OCI-LY7 (cell line): Measurements from ENCODE around the gene TMEM151B. TPM values are rescaled to one million over a fixed set of nuclear protein-coding genes. Genes with fewer than 3 reads are reported as not detected.

Source experiments
- BruUV-seq: library from RNA; stranded (reverse); fragments of 400-500 nt; replicated peaks from 2 replicates; lab custom pipeline; 2021; lab: Mats Ljungman, UMichigan
- CTCF ChIA-PET: fragments of 300-600 bp; sonication (Branson Sonifier 250); formaldehyde crosslinking; loops from one replicate; lab custom pipeline; 2022; ENCODE audit warnings: antibody characterized with exemption; ENCODE audit not compliant: unreplicated experiment; lab: Charles Lee
- POLR2A ChIA-PET: fragments of 300-600 bp; sonication (Branson Sonifier 250); formaldehyde crosslinking; loops from one replicate; lab custom pipeline; 2022; ENCODE audit warnings: antibody characterized with exemption; lab: Charles Lee
- DNase-seq: peaks from one replicate; pipeline ENCODE4 v3.0.0-alpha.2; 2015; ENCODE audit warnings: low spot score
- H2AFZ ChIP-seq: fragments of 200-600 bp; sonication (generic), shearing (Covaris generic); 2 replicates; pipeline ENCODE4 v1.6.1; 2014; ENCODE audit warnings: mild to moderate bottlenecking, antibody characterized with exemption, low read length, moderate library complexity
- H3K27ac ChIP-seq: fragments of 200-600 bp; sonication (generic); 2 replicates; pipeline ENCODE4 v1.5.1; 2014; ENCODE audit warnings: mixed run types, low read depth, mild to moderate bottlenecking, moderate library complexity, low read length, inconsistent platforms; ENCODE audit not compliant: poor library complexity, severe bottlenecking
- H3K36me3 ChIP-seq: fragments of 200-600 bp; sonication (generic); 2 replicates; pipeline ENCODE4 v1.6.1; 2014; ENCODE audit warnings: mild to moderate bottlenecking, antibody characterized with exemption, low read length, moderate library complexity, mixed read lengths; ENCODE audit not compliant: insufficient read depth
- H3K4me1 ChIP-seq: fragments of 200-600 bp; sonication (generic); 2 replicates; pipeline ENCODE4 v1.5.1; 2014; ENCODE audit warnings: mild to moderate bottlenecking, low read length; ENCODE audit not compliant: insufficient read depth, poor library complexity, severe bottlenecking
- H3K4me2 ChIP-seq: fragments of 200-600 bp; sonication (generic); 2 replicates; pipeline ENCODE4 v1.6.1; 2014; ENCODE audit warnings: mild to moderate bottlenecking, low read length
- H3K4me3 ChIP-seq: fragments of 200-600 bp; sonication (generic); 2 replicates; pipeline ENCODE4 v1.5.1; 2014; ENCODE audit warnings: mild to moderate bottlenecking, low read depth, low read length; ENCODE audit not compliant: poor library complexity, severe bottlenecking
- H3K79me2 ChIP-seq: fragments of 200-600 bp; sonication (generic); 2 replicates; pipeline ENCODE4 v1.6.1; 2016; ENCODE audit warnings: low read depth, mild to moderate bottlenecking, low read length, moderate library complexity, mixed read lengths; ENCODE audit not compliant: insufficient read depth
- H3K9me2 ChIP-seq: fragments of 200-600 bp; sonication (generic); 2 replicates; pipeline ENCODE4 v1.6.1; 2016; ENCODE audit warnings: mild to moderate bottlenecking, low read length, mixed read lengths; ENCODE audit not compliant: insufficient read depth
- H3K9me3 ChIP-seq: fragments of 200-600 bp; sonication (generic); 2 replicates; pipeline ENCODE4 v1.6.1; 2014; ENCODE audit warnings: mild to moderate bottlenecking, mixed run types, low read length, mixed read lengths
- H4K20me1 ChIP-seq: fragments of 200-600 bp; sonication (generic); 2 replicates; pipeline ENCODE4 v1.6.1; 2014; ENCODE audit warnings: mild to moderate bottlenecking, antibody characterized with exemption, low read length, moderate library complexity, mixed read lengths; ENCODE audit not compliant: insufficient read depth
- CTCF ChIP-seq: fragments of 200-600 bp; sonication (generic); conservative IDR thresholded peaks from 2 replicates; pipeline ENCODE4 v1.5.1; 2014; ENCODE audit warnings: mild to moderate bottlenecking, antibody characterized with exemption, low read length, moderate library complexity, mixed read lengths
- EZH2phosphoT487 ChIP-seq: fragments of 200-600 bp; sonication (generic); IDR thresholded peaks from 2 replicates; pipeline ENCODE4 v1.6.1; 2018; ENCODE audit warnings: low read depth, borderline replicate concordance, mild to moderate bottlenecking, mixed run types, antibody characterized with exemption, low read length, moderate library complexity, mixed read lengths
- intact Hi-C: fragments of 100-400 bp; cut with micrococcal nuclease; formaldehyde crosslinking; loops from one replicate; pipeline ENCODE4 v1.10.0; 2022; ENCODE audit not compliant: unreplicated experiment
- total RNA-seq, 2 experiments: library from RNA; depleted of rRNA in 1 of 2; stranded (reverse); fragments of >200 nt in 1 of 2; shearing (Covaris generic) in 1 of 2; gene quantifications; 2 replicates each; pipeline ENCODE4 v1.2.3, GENCODE V29; 2014 to 2022

TMEM151B gene
- total RNA-seq, 2 experiments from 2014 or later, result 0.15 TPM; not detected in 1

GRCh38 chr6:44301106-44301505 lies 30.9 kb downstream of the TMEM151B start:
- ChIA-PET POLR2A (no interaction called here), CTCF (no interaction called here)
- H3K4me1 ChIP-seq, result no peaks in the 10 kb centered on the region
- H3K4me2 ChIP-seq, result no peak overlapping the region
- no peak overlapping the region for H3K27ac ChIP-seq
- H3K9me2 ChIP-seq, result no peaks in the 10 kb centered on the region
- TF ChIP-seq EZH2phosphoT487, result no peak
- H2AFZ ChIP-seq, result no peak overlapping the region
- intact Hi-C loops, result no loop called here
- DNase-seq, result no peak
- H3K4me3 ChIP-seq, result no peak overlapping the region
- H4K20me1 ChIP-seq, result no peaks in the 10 kb centered on the region
- H3K79me2 ChIP-seq, result no peaks in the 10 kb centered on the region
- H3K9me3 ChIP-seq, result no peaks in the 10 kb centered on the region
- no TSS peak for BruUV-seq
- H3K36me3 ChIP-seq, result peaks cover 60% of the 10 kb centered on the region

GRCh38 chr6:44301782-44302564 lies 31.7 kb downstream of the TMEM151B start:
- POLR2A ChIA-PET, result no interaction called here
- H3K36me3 ChIP-seq, result peaks cover 65% of the 10 kb centered on the region
- intact Hi-C loops, result no loop called here

GRCh38 chr6:44302856-44303255 lies 32.6 kb downstream of the TMEM151B start:
- Histone ChIP-seq H3K79me2 (no peaks in the 10 kb centered on the region), H3K27ac (no peak overlapping the region), H3K9me3 (no peaks in the 10 kb centered on the region), H3K36me3 (peaks cover 73% of the 10 kb centered on the region), H4K20me1 (no peaks in the 10 kb centered on the region), H3K9me2 (no peaks in the 10 kb centered on the region), H3K4me1 (no peaks in the 10 kb centered on the region), H3K4me2 (no peak overlapping the region), H2AFZ (no peak overlapping the region), H3K4me3 (no peak overlapping the region)
- DNase-seq, result no peak
- ChIA-PET POLR2A (no interaction called here), CTCF (no interaction called here)
- intact Hi-C loops, result no loop called here
- TF ChIP-seq CTCF, result no peak
- TF ChIP-seq EZH2phosphoT487, result no peak
- no TSS peak for BruUV-seq

More at GRCh38 chr6:44301782-44302564, 31.7 kb downstream of the TMEM151B start:
- H3K4me3 ChIP-seq, result no peak overlapping the region
- no peak for TF ChIP-seq EZH2phosphoT487
- TF ChIP-seq CTCF, result no peak
- BruUV-seq, result no TSS peak
- no peaks in the 10 kb centered on the region for H3K4me1 ChIP-seq
- H3K9me3 ChIP-seq, result no peaks in the 10 kb centered on the region
- no peak for DNase-seq
- no peak overlapping the region for H3K27ac ChIP-seq
- CTCF ChIA-PET, result no interaction called here
- no peak overlapping the region for H2AFZ ChIP-seq
- H3K79me2 ChIP-seq, result no peaks in the 10 kb centered on the region
- H4K20me1 ChIP-seq, result no peaks in the 10 kb centered on the region
- no peak overlapping the region for H3K4me2 ChIP-seq
- H3K9me2 ChIP-seq, result no peaks in the 10 kb centered on the region
